GM21529 (cell line): ENCODE measurements around the gene CFLAR.

Experiments used
- ATAC-seq: cut with Tn5 transposase; IDR thresholded peaks from one replicate; pipeline ENCODE4 v1.9.1; 2021; ENCODE audit not compliant: unreplicated experiment

The CFLAR gene

DNA sequence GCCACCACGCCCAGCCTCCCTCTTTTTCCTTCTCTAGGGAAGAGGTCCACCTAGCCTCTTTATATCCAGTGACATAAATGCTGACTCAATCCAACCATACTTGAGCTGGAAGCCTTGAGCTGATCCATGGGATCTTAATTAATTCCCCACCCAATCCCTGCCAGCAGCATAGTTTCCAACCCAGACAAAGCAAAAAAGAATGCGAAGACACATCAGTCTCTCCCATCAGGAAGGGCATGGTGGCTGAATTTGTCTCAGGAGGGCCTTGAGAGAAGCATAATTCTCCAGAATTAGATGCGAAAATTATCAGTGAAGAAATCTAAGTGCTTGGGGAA is 89.5 kb downstream of the CFLAR start:
- no peak for ATAC-seq

DNA sequence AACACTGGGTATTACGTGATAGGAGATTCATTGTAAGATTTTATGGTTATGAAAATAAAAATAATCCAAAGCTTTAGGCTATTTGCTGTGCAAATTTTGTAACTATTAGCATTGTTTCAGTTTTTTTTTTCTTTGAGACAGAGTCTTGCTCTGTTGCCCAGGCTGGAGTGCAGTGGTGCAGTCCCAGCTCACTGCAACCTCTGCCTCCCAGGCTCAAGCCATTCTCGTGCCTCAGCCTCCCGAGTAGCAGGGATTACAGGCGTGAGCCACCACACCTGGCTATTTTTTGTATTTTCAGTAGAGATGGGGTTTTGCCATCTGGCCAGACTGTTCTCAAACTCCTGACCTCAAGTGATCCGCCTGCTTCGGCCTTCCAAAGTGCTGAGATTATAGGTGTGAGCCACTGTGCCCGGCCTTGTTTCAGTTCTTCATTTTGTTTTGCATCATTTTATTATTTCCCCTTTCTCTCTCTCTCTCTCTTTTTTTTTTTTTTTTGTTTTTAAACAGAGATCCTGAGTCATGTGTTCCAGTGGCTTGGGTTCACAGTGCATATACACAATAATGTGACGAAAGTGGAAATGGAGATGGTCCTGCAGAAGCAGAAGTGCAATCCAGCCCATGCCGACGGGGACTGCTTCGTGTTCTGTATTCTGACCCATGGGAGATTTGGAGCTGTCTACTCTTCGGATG is 92.7 kb downstream of the CFLAR start:
- ATAC-seq, result peak; percentile 79

DNA sequence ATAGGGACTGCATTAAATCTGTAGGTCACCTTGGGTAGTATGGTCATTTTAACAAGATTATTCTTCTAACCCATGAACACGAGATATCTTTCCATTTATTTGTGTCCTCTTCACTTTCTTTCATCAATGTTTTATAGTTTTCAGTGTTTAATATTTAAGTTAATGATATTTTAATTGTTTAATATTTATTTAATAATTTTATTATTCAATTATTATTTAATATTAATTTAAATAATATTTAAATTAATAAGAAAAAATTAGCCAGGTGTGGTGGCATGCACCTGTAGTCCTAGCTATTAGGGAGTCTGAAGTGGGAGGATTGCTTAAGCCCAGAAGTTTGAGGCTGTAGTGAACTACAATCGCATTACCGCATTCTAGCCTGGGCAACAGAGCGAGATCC is 100.0 kb downstream of the CFLAR start:
- ATAC-seq, result no peak

DNA sequence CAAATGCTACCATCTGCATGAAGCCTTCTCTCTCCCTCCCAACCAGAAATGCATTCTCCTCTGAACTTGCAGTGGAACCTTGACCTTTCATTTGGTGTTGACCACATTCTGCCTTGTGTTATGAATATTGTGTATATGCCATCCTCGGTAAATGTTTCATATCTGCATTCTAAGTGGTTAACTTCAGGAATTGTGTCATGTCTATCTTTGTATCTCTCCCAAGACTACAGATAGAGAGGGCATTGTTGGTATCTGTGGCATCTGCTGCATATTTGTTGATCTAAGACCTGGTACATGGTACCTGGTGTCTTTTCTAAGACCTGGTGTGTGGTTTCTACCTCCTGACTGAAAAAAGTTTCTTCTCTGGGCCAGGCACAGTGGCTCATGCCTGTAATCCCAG is 101.0 kb downstream of the CFLAR start:
- ATAC-seq, result no peak

DNA sequence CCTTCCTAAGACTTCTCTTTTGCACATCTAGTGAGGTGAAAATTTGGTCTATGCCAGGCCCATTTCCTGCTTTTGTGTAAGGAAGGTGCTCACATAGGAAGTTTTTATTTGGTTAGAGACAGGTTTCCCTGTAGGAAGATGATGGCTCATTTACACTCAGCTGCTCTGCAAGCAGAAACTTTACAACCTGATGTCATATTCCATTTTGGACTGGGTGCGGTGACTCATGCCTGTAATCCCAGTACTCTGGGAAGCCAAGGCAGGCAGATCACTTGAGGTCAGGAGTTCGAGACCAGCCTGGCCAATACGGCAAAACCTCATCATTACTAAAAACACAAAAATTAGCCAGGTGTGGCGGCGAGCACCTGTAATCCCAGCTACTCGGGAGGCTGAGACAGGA is 102.8 kb downstream of the CFLAR start:
- no peak for ATAC-seq

DNA sequence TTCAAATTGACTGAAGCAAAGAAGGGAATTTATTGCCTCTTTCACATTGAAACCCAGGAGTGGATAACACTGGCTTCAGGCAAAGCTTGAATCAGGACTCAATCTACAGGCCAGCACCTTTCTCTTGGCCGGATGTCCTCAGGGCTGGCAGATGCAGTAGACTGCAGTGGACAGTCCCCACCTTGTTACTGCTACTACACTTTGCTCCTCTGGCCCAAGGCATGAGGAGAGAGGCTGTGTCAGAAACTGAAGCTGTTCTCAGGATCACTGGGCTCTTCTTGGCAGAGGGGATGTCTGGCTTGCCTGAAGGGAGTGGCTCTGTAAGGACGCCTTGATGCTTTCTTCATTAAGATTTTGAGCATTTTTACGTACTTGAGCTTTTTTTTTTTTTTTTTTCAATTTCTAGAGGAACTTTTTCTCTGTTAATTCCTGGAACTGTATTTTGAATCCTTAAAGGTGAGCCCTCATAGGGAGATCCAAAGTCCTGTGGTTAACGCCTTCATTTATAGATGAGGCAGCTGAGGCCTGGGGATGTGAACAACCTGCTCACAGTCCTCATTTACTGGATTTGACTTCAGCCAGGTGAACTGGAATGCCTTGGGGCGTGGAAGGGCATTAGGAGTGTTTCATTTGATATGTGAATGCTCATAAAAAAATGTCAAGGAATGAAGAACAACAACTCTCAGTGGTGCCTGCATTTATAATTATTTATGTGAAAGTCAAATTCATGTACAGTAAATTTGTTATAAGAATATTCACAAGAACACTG is 103.5 kb downstream of the CFLAR start:
- no peak for ATAC-seq

DNA sequence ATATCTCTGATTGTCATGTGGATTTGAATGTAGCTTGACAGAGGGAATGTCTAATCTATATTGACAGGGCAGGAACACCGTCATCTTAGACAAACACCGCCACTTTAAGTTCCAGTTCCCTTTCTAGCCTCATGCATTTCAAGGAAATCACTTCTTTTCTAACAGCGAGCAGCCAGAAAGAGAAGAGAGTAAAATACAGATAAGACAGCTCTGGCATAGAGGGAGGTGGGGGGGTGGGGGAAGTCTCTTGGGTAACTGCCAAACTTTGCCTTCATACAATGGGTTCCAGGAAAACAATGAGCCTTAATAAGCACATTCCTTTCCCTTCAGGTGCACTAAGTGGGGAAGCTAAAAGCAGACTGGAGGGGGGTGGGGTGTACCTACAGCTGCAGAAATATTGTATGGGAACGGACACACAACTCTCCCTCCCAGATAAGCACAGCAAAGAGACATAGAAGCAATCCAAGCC is 104.2 kb downstream of the CFLAR start:
- ATAC-seq, result no peak

DNA sequence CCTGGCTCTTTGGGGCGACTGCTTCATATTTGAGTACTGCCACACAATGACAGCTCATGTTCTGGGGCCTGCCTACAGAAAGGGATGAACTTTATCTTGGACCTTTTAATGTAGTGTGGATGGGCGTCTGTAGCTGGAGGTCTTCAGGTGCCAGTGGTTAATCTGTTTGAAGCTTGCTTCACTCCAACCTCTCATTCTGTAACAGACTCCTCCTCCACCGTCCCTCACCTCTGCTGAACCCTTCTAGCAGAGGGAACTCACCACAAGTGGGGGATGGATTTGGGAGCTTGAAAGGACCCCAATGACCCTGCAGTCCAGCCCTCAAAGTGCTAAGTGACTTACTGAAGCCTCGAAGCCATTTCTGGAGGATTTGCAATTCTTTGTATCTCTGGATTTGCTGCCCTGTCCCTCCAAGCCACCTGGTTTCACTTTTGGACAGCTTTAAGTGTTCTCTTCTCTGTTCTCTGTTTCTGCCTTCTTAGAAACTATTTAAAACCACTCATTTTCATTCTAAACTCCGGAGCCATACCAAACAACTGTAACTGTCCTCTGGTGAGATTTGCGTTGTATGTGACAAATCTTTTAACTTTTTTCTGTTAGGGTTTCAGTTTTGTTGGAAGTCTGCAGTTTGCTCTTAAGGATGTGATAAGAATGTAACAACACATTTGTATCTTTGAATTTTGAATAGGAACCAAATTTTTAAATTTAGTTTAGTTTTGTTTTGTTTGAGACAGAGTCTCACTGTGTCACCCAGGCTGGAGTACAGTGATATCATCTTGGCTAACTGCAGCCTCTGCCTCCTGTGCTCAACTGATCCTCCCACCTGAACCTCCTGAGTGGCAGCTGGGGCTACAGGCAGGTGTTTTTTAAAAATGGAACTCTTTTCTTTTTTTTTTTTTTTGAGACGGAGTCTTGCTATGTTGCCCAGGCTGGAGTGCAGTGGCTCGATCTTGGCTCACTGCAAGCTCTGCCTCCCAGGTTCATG is 107.4 kb downstream of the CFLAR start:
- peak; percentile 96 for ATAC-seq
